ENCODE results near the gene FAF2.
A peak's percentile ranks its signal among the peaks of the same experiment; 100 is the strongest.
"Not testable (repeated sequence)": the region's sequence is repeated elsewhere in the genome, so short reads cannot be mapped to it uniquely, and the experiment has no call there.

Gene FAF2

DNA sequence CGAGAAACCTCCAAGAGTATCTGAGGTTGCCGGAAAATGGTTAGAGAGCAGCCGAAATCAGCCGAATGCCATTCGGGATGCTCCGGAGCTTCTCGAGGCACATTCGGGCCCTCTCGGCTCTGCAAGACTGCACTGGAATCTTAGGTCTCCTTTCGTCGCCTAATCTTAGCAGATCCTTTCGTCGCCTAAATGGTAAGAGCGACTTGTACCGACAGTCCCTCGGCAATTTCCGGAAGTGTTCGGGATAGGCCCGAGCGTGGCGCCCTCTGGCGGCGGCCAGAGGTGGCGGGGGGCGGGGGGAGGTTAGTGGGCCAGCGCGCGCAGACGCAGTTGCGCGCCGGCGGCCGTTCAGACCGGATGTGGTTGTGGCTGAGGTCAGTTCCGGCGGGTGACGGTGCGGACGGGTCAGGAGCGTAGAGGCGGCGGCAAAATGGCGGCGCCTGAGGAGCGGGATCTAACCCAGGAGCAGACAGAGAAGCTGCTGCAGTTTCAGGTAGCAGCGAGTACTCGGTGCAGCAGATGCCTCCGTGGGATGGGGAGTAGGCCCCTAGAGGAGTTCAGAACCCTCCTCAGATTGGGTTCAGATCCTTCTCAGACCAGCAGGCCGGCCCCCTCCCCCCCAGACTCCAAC lies at the start of gene FAF2:
TSS of gene FAF2 (plus strand) at position 408 of the 631 bp plus-strand sequence. CDS start at position 431, 23 bp downstream.
- FAIRE-seq (peak; percentile 97), DNase-seq (ENCODE audit: extremely low spot score, insufficient read length, low read depth) (peak; percentile 99)

GRCh38 chr5:176400382-176401156 lies 47.6 kb upstream of the FAF2 start:
- no peak for FAIRE-seq
- no peak for DNase-seq (ENCODE audit: extremely low spot score, insufficient read length, low read depth)

- no peak for FAIRE-seq
- no peak for DNase-seq (ENCODE audit: extremely low spot score, insufficient read length, low read depth)
Measured at GRCh38 chr5:176401281-176402205, 46.6 kb upstream of the FAF2 start.

GRCh38 chr5:176405656-176406435 lies 42.3 kb upstream of the FAF2 start:
- FAIRE-seq, result no peak
- DNase-seq (ENCODE audit: extremely low spot score, insufficient read length, low read depth), result no peak

DNA sequence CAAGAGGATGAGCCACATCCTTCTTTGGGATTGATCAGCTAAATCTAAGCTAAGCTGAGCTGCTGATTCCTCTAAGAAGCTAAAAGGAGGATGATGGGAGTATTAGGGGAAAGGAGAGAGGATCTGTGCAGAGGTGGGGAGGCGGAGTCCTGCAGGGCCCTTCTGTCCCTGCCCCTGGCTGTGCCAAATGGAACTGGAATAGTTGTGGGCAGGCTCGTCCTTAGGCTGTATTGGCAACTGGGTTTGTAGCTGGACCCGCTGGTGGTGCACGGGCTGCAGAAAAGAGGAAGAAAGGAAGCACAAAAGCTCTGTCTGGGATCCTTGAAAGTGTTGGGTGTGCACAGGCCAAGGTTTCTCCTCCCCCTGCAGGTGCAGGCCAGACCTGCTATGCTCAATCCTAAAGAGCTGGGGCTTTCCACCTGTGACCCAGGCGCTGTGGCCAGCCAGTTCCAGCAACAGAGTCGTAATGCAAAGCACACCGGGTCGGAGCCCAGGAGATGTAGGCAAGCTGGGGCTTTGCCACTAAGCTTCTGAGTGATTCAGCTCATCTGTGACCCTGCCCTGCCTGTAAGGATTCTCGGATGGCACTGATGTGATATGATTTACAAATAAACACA lies 41.6 kb upstream of the FAF2 start:
- no peak for FAIRE-seq

DNA sequence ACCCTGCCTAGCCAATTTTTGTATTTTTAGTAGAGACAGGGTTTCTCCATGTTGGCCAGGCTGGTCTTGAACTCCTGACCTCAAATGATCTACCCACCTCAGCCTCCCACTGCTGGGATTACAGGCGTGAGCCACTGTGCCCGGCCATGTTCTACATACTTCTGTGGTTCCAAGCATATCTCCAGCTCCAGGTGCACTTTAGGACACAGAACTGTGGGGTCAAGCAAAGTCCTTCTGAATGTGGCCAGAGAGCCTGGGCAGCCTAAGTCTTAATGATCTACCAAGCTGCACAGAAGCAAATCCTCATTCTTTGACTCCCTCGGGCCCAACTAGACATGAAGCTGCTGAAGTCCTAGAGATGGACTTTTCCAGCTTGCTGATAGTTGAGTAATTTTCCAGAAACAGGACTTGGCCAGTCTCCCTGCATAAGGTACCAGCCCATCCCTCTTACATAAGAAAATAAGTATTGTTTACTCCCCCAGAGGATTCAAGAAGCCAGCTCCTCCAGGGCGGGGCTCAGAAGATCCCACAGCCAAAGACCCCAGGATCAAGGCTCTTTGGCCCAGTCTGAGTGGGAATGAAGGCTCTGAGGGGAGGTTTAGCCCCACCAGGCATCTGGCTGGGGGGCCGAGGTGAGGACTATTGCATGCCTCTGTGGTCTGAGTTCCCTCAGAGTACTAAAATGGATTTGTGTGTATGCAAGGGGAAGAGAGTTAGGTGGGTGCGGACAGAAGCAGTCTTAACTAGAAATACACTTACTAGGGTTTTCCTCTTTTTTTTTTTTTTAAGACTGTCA lies 40.5 kb upstream of the FAF2 start:
- DNase-seq (ENCODE audit: extremely low spot score, insufficient read length, low read depth) (no peak), FAIRE-seq (no peak)

More for the DNA sequence above, 41.6 kb upstream of the FAF2 start:
- no peak for DNase-seq (ENCODE audit: extremely low spot score, insufficient read length, low read depth)

- not testable (repeated sequence) for DNase-seq (ENCODE audit: extremely low spot score, insufficient read length, low read depth); FAIRE-seq
Measured at GRCh38 chr5:176408252-176408573, 40.0 kb upstream of the FAF2 start.

DNA sequence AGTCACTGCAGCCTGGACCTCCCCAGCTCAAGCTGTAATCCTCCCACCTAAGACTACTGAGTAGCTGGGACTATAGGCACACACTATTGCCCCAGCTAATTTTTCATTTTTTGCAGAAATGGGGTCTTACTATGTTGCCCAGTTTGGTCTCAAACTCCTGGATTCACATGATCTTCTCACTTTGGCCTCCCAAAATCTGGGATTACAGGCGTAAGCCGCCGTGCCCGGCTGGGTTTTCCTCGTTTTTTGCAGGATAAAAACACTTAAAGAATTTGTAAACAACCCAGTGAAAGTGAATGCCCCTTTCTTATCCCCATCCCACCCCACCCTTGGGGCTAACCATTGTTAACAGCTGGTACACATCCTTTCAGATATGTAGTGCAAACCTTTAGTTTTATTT lies 39.6 kb upstream of the FAF2 start:
- DNase-seq (ENCODE audit: extremely low spot score, insufficient read length, low read depth) (no peak), FAIRE-seq (no peak)

GRCh38 chr5:176409765-176410164 lies 38.4 kb upstream of the FAF2 start:
- no peak for FAIRE-seq
- no peak for DNase-seq (ENCODE audit: extremely low spot score, insufficient read length, low read depth)

GRCh38 chr5:176410486-176411180 lies 37.6 kb upstream of the FAF2 start:
- no peak for DNase-seq (ENCODE audit: extremely low spot score, insufficient read length, low read depth)
- no peak for FAIRE-seq

- DNase-seq (ENCODE audit: extremely low spot score, insufficient read length, low read depth) (no peak), FAIRE-seq (no peak)
Measured at GRCh38 chr5:176412517-176413254, 35.5 kb upstream of the FAF2 start.

DNA sequence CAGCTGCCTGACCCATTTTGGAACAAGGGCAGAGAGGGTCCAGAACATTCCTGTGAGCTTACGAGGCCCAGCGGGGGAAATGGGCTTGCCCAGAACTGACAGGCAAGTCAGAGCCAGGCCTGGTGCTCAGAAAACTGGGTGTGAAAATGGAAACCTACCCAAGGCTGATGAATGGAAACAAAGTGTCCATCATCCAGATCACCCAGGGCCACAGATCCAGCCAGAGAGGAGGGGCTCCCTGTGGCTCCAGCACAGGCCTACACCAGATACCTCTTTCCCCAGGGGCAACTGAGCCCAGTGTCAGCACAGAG lies 35.0 kb upstream of the FAF2 start:
- DNase-seq (ENCODE audit: extremely low spot score, insufficient read length, low read depth) (no peak), FAIRE-seq (no peak)

- DNase-seq (ENCODE audit: extremely low spot score, insufficient read length, low read depth) (no peak), FAIRE-seq (no peak)
Measured at GRCh38 chr5:176413709-176414191, 34.4 kb upstream of the FAF2 start.

DNA sequence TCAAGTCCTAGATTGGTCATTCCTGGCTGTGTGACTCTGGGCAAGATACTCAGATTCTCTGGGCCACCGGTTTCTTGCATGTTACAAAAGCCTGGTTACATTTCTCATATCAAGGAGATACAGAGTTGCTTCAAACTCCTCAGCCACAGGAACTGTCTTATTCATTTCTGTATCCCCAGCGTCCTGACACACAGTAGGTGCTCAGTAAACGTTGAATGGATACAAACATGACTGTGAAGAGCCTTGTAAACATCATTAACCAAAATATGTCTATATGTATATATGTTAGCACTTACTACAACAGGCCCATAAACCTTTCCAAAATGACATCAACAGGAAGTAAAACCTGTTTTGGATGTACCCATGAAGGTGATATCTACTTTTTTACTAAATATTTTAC lies 33.5 kb upstream of the FAF2 start:
- no peak for FAIRE-seq
- DNase-seq (ENCODE audit: extremely low spot score, insufficient read length, low read depth), result no peak

DNA sequence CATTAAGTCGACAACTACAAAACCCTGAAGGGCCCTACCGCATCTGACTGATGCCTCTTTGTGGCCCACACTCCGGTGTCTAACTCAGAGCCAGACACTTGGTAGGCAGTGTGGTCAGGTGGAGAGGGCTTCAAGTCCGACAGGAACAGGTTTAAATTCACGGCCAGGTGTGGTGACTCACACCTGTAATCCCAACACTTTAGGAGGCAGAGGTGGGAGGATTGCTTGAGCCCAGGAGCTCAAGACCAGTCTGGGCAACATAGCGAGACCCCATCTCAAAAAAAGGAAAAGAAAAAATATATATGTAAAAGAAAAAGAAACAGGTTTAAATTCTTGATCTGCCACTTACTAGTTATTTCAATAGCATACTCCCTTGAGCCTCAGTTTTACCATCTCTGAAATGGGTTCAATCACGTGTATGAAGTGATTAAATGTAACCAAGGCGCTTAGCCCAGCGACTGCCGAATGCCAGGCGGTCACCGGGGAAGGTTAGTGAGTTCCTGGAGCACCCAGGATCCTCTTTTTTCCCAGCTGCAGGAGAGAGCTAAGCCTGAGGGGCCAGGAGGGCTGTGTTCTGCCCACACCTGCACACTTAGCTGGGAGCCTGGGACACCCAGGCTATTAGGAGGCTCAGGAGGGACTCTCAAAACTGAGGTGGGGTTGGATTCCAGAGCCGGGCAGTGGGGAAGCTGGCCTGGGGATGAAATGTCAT lies 32.8 kb upstream of the FAF2 start:
- FAIRE-seq (no peak), DNase-seq (ENCODE audit: extremely low spot score, insufficient read length, low read depth) (no peak)

DNA sequence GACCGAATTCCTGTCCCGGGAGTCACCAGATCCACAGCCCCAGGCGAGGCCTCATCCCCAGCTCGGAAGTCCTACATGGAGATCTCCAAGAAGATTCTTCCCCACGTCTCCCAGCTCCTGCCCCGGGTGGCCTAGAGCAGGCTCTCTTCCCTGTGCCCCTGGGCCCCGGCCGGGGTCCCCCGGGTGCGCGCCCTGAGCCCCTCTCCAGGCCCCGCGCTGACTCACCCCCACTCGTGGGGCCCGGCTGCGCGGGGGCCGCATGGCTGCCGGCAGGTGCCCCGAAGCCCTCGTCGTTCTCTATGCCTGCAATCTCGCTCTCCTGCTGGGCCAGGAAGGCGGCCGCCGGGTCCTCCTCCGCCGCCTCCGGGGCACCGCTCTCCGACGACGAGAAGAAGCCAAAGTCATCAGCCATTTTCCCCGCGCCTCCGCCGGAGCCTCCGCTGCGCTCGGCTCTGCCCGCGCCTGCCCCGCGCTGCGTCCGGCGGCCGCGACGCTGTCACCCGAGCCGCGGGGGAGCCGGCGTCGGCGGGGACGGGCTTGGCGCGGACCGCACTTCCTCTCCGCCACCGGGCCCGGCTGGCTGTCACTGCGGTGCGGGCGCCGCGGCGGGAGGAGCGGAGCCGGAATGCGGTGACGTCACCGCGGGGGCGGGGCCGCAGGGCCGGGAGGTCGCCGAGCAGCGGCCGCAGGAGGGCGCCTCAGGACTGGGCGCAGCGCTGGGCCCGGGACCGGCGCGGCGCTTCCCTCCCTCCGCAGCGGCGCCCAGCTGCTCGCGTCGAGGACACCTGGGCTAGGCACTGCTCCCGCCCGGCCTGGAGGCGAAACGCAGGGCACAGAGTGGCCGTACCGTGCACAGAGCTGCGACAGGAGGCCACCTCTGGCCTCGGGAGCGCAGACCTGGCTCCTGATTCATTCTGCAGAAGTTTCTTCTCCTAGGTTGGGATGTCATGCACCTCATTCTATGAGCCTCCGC lies 31.9 kb upstream of the FAF2 start, which contains the start of gene CLTB:
TSS of gene CLTB (minus strand) at position 588 of the 973 bp plus-strand sequence. CDS start at position 412, 176 bp downstream.
- DNase-seq (ENCODE audit: extremely low spot score, insufficient read length, low read depth), result peak; percentile 89
- peak; percentile 83 for FAIRE-seq
